T-helper 17 cell (primary cell): Measurements from ENCODE around the gene MPEG1. TPM values are rescaled to one million over a fixed set of nuclear protein-coding genes. Genes with fewer than 3 reads are reported as not detected.

Source experiments
- ATAC-seq: fragments of 150-1000 bp; cut with Tn5 transposase; 2 replicates; pipeline ENCODE4 v1.10.0; 2021; ENCODE audit warnings: mild to moderate bottlenecking, moderate library complexity
- DNase-seq, 3 donors: peaks; one replicate each; pipeline versions ENCODE4 v3.0.0 to v3.0.0-alpha.2; 2020 to 2021
- H3K9me3 ChIP-seq: one replicate; pipeline ENCODE4 v1.7.0; 2013; ENCODE audit warnings: low read length, mild to moderate bottlenecking; ENCODE audit not compliant: control insufficient read depth, poor library complexity, severe bottlenecking
- H3K27ac Mint-ChIP-seq: one replicate; pipeline ENCODE4 v1.8.0; 2022; ENCODE audit warnings: mild to moderate bottlenecking, moderate library complexity, mixed read lengths
- H3K27me3 Mint-ChIP-seq: one replicate; pipeline ENCODE4 v1.8.0; 2022; ENCODE audit warnings: mixed read lengths
- H3K36me3 Mint-ChIP-seq: one replicate; pipeline ENCODE4 v1.8.0; 2022; ENCODE audit warnings: low read depth, mixed read lengths
- H3K4me1 Mint-ChIP-seq: one replicate; pipeline ENCODE4 v1.8.0; 2022; ENCODE audit warnings: mild to moderate bottlenecking, mixed read lengths
- H3K4me3 Mint-ChIP-seq: one replicate; pipeline ENCODE4 v1.8.0; 2022; ENCODE audit warnings: mild to moderate bottlenecking, moderate library complexity, mixed read lengths
- total RNA-seq, 4 donors: library from RNA in 2 of 4; stranded (reverse) in 2 of 4; gene quantifications; one replicate each; pipeline ENCODE4 v1.2.3 and lab custom pipeline; 2022 to 2026

MPEG1 gene, protein sequence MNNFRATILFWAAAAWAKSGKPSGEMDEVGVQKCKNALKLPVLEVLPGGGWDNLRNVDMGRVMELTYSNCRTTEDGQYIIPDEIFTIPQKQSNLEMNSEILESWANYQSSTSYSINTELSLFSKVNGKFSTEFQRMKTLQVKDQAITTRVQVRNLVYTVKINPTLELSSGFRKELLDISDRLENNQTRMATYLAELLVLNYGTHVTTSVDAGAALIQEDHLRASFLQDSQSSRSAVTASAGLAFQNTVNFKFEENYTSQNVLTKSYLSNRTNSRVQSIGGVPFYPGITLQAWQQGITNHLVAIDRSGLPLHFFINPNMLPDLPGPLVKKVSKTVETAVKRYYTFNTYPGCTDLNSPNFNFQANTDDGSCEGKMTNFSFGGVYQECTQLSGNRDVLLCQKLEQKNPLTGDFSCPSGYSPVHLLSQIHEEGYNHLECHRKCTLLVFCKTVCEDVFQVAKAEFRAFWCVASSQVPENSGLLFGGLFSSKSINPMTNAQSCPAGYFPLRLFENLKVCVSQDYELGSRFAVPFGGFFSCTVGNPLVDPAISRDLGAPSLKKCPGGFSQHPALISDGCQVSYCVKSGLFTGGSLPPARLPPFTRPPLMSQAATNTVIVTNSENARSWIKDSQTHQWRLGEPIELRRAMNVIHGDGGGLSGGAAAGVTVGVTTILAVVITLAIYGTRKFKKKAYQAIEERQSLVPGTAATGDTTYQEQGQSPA
- total RNA-seq (10 to 100 TPM in 1 of 2 donors, 1 to 10 TPM in 1; 5.4 to 12.0 TPM), total RNA-seq (lab: John Stamatoyannopoulos, UW) (0 to 0.08 reads per million in 2 donors)

- no peaks in the 10 kb centered on the region for H3K9me3 ChIP-seq
- Mint-ChIP-seq H3K4me3 (peak within 1 kb of the TSS; percentile 73), H3K4me1 (peaks cover 13% of the 10 kb centered on the region), H3K36me3 (no peaks in the 10 kb centered on the region), H3K27ac (no peak within 1 kb of the TSS), H3K27me3 (no peaks in the 10 kb centered on the region)
- DNase-seq (no peak), ATAC-seq (peak; percentile 17)
These were observed at the start of gene MPEG1 for GRCh38 chr11:59212744-59213631. Gene MPEG1 (minus strand): TSS chr11:59212927. CDS start chr11:59212865, 62 bp downstream.

DNA sequence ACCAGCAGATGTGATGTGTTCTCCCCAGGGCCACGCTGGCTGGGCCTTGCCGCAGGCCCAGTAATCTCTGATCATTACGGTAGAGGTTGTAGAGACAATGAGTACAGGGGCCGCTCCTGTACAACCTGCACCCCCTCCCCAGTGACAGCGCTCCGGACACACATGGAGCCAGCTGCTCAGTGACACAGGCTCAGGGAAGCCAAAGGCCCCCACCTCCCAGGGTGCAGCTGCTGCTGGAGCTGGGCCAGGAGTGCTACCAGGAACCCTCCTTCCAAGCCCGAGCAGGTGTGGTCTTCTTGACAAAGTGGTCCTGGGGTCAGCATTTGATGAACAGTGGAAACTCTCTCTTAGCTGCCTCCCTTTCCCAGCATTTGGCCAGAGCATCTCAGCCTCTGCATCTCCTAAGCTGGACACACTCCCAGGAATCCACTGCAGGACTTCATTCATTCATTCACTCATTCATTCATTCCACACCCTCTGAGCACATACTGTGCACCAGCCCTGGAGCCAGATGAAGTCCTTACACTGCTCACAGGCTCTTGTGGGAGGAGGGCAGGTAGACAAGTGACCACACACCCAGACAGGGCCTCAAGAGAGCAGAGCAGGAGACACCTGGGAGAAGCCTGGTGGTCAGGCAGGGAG is 49.6 kb upstream of the MPEG1 start:
- H3K27ac Mint-ChIP-seq = peak overlapping the region; percentile 27
- ATAC-seq = no peak
- H3K9me3 ChIP-seq = no peaks in the 10 kb centered on the region
- H3K4me3 Mint-ChIP-seq = no peak overlapping the region
- H3K36me3 Mint-ChIP-seq = no peaks in the 10 kb centered on the region
- no peaks in the 10 kb centered on the region for H3K27me3 Mint-ChIP-seq
- DNase-seq = no peak
- peaks cover 2% of the 10 kb centered on the region for H3K4me1 Mint-ChIP-seq

DNA sequence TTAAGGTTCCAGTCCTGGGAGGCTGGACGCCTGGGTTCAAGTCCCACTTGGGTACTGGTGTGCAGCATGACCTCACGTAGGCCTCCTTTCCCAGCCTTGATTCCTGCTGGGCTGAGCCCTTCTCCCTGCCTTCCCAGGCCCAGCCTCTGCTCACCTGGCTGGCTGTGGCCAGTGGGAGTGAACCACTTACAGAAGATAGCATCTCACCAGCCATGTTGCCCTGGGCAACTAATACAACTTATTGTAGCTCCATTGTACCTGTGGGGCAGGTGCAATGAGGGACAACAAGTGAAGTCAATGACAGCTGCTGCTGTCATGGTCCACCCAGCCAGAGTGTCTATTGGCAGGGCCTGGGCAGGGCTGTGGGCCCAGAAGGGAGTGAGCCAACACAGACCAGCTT is 48.4 kb upstream of the MPEG1 start:
- H3K9me3 ChIP-seq = no peaks in the 10 kb centered on the region
- Mint-ChIP-seq H3K4me3 (no peak overlapping the region), H3K36me3 (no peaks in the 10 kb centered on the region), H3K27me3 (no peaks in the 10 kb centered on the region), H3K27ac (no peak overlapping the region), H3K4me1 (no peaks in the 10 kb centered on the region)
- ATAC-seq = no peak
- no peak for DNase-seq

GRCh38 chr11:59259867-59260475 is 47.2 kb upstream of the MPEG1 start:
- Mint-ChIP-seq H3K4me1 (no peaks in the 10 kb centered on the region), H3K36me3 (no peaks in the 10 kb centered on the region), H3K27me3 (no peaks in the 10 kb centered on the region), H3K4me3 (no peak overlapping the region), H3K27ac (no peak overlapping the region)
- no peaks in the 10 kb centered on the region for H3K9me3 ChIP-seq
- ATAC-seq (no peak), DNase-seq (no peak)

GRCh38 chr11:59259047-59259446 is 46.3 kb upstream of the MPEG1 start:
- Mint-ChIP-seq H3K4me1 (no peaks in the 10 kb centered on the region), H3K27ac (no peak overlapping the region), H3K4me3 (no peak overlapping the region), H3K27me3 (no peaks in the 10 kb centered on the region), H3K36me3 (no peaks in the 10 kb centered on the region)
- no peak for ATAC-seq
- no peaks in the 10 kb centered on the region for H3K9me3 ChIP-seq
- DNase-seq = no peak

DNA sequence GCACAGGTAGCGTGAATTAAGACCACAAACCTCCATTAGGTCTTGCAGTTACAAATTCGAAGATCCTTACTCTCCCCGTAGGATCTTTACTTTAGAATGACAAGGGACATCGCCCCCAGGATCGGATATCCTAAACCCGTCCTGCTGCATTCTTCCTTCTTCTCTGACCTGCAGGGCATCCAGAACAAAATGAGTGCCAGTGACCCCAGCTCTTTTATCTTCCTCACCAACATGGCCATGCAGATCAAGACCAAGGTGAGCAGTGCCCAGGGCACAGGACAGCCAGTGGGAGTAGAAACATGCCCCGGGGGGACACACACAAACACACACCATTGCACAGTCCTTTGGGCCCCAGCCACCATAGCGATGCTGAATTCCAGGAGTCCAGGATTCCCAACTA is 42.6 kb upstream of the MPEG1 start:
- DNase-seq (no peak), ATAC-seq (no peak)
- H3K9me3 ChIP-seq = no peaks in the 10 kb centered on the region
- peak overlapping the region; percentile 29 for H3K27ac Mint-ChIP-seq
- H3K4me1 Mint-ChIP-seq = peaks cover 3% of the 10 kb centered on the region
- H3K36me3 Mint-ChIP-seq = no peaks in the 10 kb centered on the region
- H3K4me3 Mint-ChIP-seq = no peak overlapping the region
- H3K27me3 Mint-ChIP-seq = no peaks in the 10 kb centered on the region

GRCh38 chr11:59254286-59254685 is 41.6 kb upstream of the MPEG1 start:
- H3K9me3 ChIP-seq = no peaks in the 10 kb centered on the region
- no peak for DNase-seq
- Mint-ChIP-seq H3K4me1 (peaks cover 3% of the 10 kb centered on the region), H3K36me3 (no peaks in the 10 kb centered on the region), H3K27me3 (no peaks in the 10 kb centered on the region), H3K27ac (no peak overlapping the region), H3K4me3 (no peak overlapping the region)
- no peak for ATAC-seq

- H3K4me1 Mint-ChIP-seq = peaks cover 10% of the 10 kb centered on the region
- H3K9me3 ChIP-seq = no peaks in the 10 kb centered on the region
- ATAC-seq = no peak
- H3K27ac Mint-ChIP-seq = no peak overlapping the region
- H3K4me3 Mint-ChIP-seq = no peak overlapping the region
- H3K27me3 Mint-ChIP-seq = no peaks in the 10 kb centered on the region
- no peak for DNase-seq
- H3K36me3 Mint-ChIP-seq = no peaks in the 10 kb centered on the region
These were observed 40.3 kb upstream of the MPEG1 start for GRCh38 chr11:59253001-59253400.

DNA sequence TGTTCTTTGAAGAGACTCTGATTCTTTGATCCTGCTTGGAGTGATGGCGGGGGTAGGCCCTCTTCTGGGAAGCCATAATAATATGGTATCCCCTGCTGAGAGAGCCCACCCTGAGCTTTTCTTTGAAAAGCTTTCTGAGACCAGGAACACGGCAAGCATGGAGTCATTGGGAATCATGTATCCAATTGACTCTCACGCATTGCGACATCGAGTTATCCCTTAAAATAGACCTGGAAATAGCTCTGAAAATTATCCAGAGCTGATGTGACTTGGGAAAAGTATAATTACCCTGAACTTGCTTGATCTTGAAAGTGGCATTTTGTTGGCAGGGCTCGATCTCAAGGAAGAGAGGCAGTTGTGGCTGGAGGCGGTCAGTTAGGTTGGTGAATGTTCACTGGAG is 36.8 kb upstream of the MPEG1 start:
- Mint-ChIP-seq H3K36me3 (no peaks in the 10 kb centered on the region), H3K4me1 (peaks cover 27% of the 10 kb centered on the region), H3K27me3 (no peaks in the 10 kb centered on the region), H3K27ac (no peak overlapping the region), H3K4me3 (no peak overlapping the region)
- DNase-seq (no peak), ATAC-seq (no peak)
- H3K9me3 ChIP-seq = no peaks in the 10 kb centered on the region

DNA sequence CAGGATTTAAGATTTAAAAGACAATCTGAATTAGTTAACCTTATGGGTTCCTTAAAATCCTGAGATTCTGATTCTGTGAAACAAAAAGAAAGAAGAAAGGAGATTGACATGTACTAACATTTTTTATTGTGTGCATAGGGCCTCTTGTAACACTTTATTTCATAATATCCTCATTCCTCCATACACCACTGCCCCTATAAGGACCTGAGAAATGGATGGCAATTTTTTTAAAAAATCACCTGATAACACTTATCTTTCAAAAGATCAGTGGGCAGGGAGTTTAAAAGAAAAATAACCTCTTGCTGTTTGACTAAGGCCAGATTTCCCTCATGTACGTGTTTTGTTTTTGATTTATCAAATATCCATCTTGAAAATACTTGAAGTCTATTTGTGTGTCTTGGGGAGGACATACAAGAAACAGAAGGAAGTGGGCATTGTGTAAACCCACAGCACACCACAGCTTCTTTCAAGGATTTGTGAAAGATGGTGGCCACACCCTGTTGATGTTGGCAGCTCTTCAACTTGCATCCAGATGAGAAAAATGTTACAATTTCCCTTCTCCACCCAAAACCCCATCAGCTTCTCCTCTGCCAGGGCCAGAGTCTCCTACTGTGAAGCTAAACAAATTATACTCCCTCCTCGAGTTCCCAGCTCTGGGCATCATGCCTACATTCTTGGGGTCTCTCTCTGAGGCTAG is 35.0 kb upstream of the MPEG1 start:
- Mint-ChIP-seq H3K4me1 (peaks cover 27% of the 10 kb centered on the region), H3K27me3 (no peaks in the 10 kb centered on the region), H3K36me3 (no peaks in the 10 kb centered on the region), H3K27ac (peak overlapping the region; percentile 1), H3K4me3 (peak overlapping the region; percentile 33)
- no peaks in the 10 kb centered on the region for H3K9me3 ChIP-seq
- ATAC-seq (peak; percentile 66), DNase-seq (no peak)

- no peaks in the 10 kb centered on the region for H3K9me3 ChIP-seq
- no peaks in the 10 kb centered on the region for H3K36me3 Mint-ChIP-seq
- no peak overlapping the region for H3K4me3 Mint-ChIP-seq
- ATAC-seq (no peak), DNase-seq (no peak)
- H3K27me3 Mint-ChIP-seq = no peaks in the 10 kb centered on the region
- H3K4me1 Mint-ChIP-seq = peaks cover 21% of the 10 kb centered on the region
- no peak overlapping the region for H3K27ac Mint-ChIP-seq
These were observed 30.9 kb upstream of the MPEG1 start for GRCh38 chr11:59243633-59244032.

DNA sequence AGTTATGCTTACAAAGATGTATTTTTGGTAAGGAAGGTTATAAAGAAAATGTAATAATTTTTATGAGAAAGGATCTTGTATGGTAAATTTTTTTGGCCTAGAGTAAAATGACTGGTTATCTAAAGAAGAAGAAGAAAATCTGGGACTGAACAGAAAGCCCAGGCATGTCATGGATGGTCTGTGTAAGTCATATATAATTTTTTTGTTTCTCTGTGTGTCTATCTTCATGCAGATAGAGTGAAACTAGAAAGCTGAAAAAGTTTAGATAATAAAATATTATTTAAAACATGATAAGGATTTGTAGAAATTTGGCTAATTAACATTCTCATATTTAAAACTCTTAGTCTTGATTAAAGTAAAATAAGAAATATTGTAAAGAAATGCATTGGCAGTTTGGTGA is 27.6 kb upstream of the MPEG1 start:
- no peaks in the 10 kb centered on the region for H3K4me1 Mint-ChIP-seq
- H3K27ac Mint-ChIP-seq = no peak overlapping the region
- DNase-seq = no peak
- H3K27me3 Mint-ChIP-seq = no peaks in the 10 kb centered on the region
- no peaks in the 10 kb centered on the region for H3K9me3 ChIP-seq
- no peaks in the 10 kb centered on the region for H3K36me3 Mint-ChIP-seq
- no peak overlapping the region for H3K4me3 Mint-ChIP-seq
- no peak for ATAC-seq
